ENCODE data around the gene CNGA2.
"Not testable (repeated sequence)": the region's sequence is repeated elsewhere in the genome, so short reads cannot be mapped to it uniquely, and the experiment has no call there.

The CNGA2 gene

GRCh38 chrX:151734446-151734845, at the start of gene CNGA2:
Gene CNGA2 (plus strand): TSS chrX:151734746. CDS start chrX:151738484, 3,738 bp downstream.
- DNase-seq: no peak

GRCh38 chrX:151687635-151688034, 46.9 kb upstream of the CNGA2 start:
- no peak for DNase-seq

GRCh38 chrX:151688695-151689094, 45.9 kb upstream of the CNGA2 start:
- DNase-seq: no peak

- DNase-seq: no peak
Measured at GRCh38 chrX:151692825-151693224, 41.7 kb upstream of the CNGA2 start.

DNA sequence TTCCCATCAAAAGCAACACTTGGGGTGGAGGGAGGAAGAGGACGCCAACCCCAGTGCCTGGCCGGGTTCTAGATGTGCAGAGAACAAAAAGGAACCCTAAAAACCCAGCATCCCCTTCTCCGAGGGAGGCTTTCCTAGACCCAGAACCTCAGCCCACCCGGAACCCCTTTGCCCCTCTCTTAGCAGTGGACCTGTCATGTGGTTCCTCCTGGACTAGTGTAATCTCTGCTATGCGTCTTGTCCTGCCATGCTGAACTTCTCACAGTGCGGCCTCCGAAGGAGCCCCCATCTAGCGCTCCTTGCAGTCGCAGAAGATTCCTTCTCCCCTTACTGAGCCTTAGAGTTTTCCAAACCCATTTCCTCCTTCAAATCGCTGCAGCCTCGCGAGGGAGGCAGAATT, 40.4 kb upstream of the CNGA2 start:
- DNase-seq: no peak

DNA sequence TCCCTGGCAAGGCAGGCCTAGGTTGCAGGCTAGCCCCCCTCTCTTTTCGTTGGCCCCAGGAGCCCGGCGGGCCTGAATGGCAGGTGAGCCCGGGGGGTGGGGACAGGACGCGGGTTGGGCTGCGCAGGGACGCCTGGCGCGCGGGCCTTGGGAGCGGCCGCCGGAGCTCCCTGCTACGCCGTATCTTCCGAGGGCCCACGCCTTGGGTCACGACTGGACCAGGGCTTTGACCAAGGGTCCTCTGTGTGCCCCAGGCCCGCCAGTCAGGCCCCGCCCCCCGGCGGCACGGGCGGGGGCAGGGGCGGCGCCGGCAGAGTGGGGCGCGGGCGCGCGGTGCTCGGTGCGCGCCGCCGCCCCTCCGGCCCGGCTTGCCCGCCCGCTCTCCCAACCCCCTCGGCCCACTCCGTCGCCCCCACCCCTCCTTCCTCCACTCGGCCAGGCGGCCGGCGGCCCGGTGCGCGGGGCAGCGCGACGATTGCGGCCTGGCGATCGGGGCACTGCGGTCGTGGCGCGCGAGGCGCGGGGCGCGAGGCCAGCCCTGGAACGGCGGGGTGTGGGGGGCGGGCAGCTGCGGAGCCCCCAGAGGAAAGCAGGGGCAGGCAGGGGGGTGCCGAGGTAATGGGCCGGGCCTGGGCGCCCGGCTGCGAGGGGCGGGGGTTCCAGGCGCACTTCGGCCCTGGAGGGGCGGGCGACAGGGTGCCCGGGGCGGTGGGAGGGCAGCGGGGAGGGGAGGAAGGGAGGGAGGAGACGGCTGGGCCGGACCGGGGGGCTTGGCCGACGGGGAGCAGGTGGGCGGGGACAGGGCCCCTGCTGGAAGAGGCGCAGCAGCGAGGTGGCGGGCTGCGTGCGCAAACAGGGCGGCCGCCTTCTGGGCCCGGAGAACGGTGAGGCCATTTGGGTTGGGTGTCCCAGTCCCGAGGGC, 39.6 kb upstream of the CNGA2 start, which contains the start of gene PRRG3:
Gene PRRG3, plus strand, starts transcription at position 798 of the 922 bp plus-strand sequence. CDS start 3,357 bp downstream, outside the sequence.
- no peak for DNase-seq

DNA sequence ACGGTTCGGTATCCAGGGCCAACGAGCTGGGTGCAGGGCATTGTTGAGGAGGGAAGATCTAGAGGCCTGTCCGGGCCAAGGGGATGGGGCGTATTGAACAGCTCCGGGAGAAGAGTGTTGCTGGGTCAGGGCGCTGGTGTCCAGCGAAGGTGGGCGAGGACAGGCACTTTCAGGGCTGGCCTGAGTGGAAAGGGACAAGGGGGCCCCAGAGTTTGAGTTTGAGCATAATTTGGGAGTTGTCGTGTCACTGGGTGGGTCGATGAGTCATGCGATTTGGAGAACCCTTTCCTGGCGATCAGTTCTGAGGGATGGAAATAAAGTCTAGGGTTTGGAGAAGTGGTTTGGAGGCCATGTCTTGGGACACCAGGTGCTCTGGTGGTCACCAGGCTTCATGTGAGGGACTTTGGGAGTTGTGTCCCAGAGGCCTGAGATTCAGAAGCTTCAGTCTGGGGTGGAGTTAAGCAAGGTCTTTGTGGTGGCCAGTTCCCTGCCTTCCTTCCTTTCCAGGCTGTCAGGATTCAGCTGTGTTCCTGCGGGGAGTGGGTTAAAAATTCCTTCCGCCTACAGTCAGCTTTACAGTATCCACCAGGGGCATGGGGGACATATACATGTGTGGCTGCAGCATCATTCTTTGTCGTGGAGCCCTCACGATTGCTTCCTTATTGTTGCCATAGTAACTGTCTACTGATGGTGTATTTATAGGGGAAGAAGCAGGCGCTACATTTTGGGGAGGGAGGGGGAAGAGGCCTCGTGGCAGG, 38.8 kb upstream of the CNGA2 start:
- DNase-seq: no peak

DNA sequence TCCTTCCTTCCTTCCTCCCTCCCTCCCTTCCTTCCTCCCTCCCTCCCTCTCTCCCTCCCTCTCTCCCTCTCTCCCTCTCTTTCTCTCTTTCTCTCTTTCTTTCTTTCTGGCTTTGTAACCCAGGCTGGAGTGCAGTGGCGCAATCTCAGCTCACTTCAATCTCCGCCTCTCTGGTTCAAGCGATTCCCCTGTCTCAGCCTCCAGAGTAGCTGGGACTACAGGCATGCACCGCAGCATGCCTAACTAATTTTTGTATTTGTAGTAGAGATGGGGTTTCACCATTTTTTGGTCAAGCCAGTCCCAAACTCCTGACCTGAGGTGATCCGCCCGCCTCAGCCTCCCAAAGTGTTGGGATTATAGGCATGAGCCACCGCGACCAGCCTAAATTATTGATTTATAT, 37.5 kb upstream of the CNGA2 start:
- not testable (repeated sequence) for DNase-seq

DNA sequence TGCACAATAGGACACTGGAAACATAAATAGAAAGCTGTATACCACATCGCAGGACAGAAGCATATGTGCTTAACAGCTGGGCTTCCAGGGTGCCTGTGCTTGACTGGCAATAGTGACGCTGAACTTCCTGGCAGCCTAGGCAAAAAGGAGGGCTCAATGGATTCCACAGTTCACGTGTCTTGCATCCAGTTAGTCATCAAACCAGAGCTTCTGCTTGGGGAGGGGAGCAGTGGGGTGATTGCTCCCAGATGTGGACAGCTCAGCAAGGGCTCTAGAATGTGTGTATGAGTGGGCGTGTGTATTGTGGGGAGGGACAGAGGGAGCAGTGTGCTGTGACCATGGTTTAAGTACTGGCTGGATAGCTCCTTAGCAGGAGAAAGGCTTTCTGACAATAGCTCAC, 37.0 kb upstream of the CNGA2 start:
- DNase-seq: peak; percentile 54

- no peak for DNase-seq
Measured at GRCh38 chrX:151698485-151698884, 36.1 kb upstream of the CNGA2 start.

DNA sequence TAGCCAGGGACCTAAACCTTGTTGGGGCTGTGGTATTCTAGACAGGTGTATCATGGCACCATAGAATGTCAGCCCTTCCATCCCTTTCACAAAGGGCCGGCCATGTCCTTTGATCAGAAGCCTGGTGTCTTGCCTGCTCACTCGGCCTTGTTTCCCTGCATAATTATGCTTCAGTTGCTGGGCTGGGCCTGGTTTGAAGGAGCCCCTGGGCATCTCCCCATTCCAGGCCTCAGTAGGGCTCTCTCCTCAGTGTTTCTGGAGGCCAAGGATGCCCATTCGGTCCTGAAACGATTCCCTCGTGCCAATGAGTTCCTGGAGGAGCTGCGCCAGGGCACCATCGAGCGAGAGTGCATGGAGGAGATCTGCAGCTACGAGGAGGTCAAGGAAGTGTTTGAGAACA, 34.8 kb upstream of the CNGA2 start:
- DNase-seq: no peak

- DNase-seq: no peak
Measured at GRCh38 chrX:151700581-151700980, 34.0 kb upstream of the CNGA2 start.

DNA sequence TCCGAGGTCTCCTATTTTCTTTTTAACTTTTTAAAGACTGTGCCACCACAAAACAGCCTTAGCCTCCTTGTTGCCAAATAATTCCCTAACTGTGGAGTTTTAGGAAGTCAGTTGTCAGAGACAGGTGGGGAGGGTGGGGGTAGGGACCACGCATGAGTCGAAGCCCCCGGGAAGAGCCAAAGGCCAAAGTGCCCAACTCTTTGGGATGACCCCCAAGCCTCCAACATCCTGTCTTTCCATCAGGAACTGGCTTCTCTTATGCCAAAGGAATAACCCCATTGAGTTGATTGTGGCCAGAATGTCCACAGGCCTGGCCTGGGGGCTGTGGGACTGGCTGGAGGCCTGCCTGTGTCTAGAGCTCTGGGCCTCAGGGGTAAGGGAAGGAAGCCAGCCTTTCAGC, 33.5 kb upstream of the CNGA2 start:
- no peak for DNase-seq

- no peak for DNase-seq
Measured at GRCh38 chrX:151701531-151701930, 33.0 kb upstream of the CNGA2 start.

- no peak for DNase-seq
Measured at GRCh38 chrX:151702026-151702714, 32.4 kb upstream of the CNGA2 start.

GRCh38 chrX:151702741-151703340, 31.7 kb upstream of the CNGA2 start:
- no peak for DNase-seq

DNA sequence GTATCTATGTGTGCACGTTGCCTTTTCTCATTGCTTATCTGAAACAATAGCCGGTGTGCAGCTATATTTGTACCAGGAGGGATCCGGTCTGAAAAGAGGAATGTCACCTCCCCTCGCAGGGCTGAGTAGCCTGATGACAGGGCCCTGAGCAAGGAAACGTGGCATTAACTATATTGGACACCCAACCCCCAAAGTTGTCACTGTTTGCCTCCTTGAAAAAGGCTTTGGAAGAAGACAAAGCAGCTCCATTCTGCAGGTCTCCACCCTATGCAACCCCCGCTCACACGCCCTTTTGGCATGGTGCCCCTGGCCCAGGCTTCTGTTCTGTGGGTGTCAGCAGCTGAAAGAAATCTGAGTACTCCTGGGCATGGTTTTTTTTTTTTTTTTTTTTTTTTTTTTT, 31.1 kb upstream of the CNGA2 start:
- no peak for DNase-seq

GRCh38 chrX:151704041-151704663, 30.4 kb upstream of the CNGA2 start:
- DNase-seq: no peak

DNA sequence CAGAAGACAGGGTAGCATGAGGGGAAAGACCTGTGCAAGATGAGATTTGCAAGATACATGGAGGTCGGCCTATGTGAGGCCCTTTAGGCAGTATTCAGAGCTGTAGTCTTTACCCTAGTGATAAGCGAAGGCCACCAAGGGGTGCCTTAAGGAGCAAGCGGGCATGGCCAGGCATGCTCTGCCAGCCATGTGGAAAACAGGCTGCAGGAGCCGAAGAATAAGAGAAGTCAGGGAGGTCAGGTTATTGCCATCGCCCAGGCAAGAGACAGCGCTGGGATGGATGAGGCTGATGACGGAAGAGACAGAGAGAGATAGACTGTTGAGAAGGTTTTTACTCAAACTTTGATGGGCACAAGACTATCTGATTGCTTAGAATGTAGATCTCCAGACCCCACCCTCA, 25.7 kb upstream of the CNGA2 start:
- no peak for DNase-seq

- no peak for DNase-seq
Measured at GRCh38 chrX:151710457-151710856, 24.1 kb upstream of the CNGA2 start.

GRCh38 chrX:151711154-151711553, 23.4 kb upstream of the CNGA2 start:
- no peak for DNase-seq

- DNase-seq: no peak
Measured at GRCh38 chrX:151711787-151712186, 22.8 kb upstream of the CNGA2 start.

Measured in DMS 273 treated with DMSO at 0.1 percent for 48 hours (cell line).